H1 (cell line): ENCODE data around the gene MMP26.

Experiments
- CHD2 ChIP-seq: IDR thresholded peaks from 2 replicates; pipeline ENCODE4 v1.6.1; 2012; ENCODE audit warnings: low read length, improper control_type of control experiment
- CTCF ChIP-seq, 3 experiments: IDR thresholded peaks; 1 replicate in 2 of 3; 2 replicates in 1 of 3; pipeline versions ENCODE4 v1.5.1 to v1.6.1; 2011; ENCODE audit warnings: low read length in 3 of 3, mild to moderate bottlenecking in 3 of 3, inconsistent platforms in 2 of 3, low read depth in 1 of 3, moderate library complexity in 1 of 3; ENCODE audit not compliant: insufficient read depth in 1 of 3; ENCODE audit errors: control extremely low read depth in 1 of 3
- MAX ChIP-seq: IDR thresholded peaks from 2 replicates; pipeline ENCODE4 v1.6.1; 2012; ENCODE audit warnings: inconsistent platforms
- NRF1 ChIP-seq: IDR thresholded peaks from 2 replicates; pipeline ENCODE4 v1.6.1; 2011; ENCODE audit warnings: mild to moderate bottlenecking, low read depth, low read length, improper control_type of control experiment
- SRF ChIP-seq: IDR thresholded peaks from 2 replicates; pipeline ENCODE4 v1.6.1; 2011; ENCODE audit warnings: mild to moderate bottlenecking, low read depth, low read length, moderate library complexity
- TAF7 ChIP-seq: optimal IDR thresholded peaks from 2 replicates; pipeline ENCODE3; 2011; ENCODE audit warnings: low read depth, mild to moderate bottlenecking, inconsistent platforms, low read length, moderate library complexity, borderline replicate concordance
- TEAD4 ChIP-seq: IDR thresholded peaks from 2 replicates; pipeline ENCODE4 v1.6.1; 2012; ENCODE audit warnings: low read depth, low read length, inconsistent platforms, mixed read lengths

GRCh38 chr11:4700436-4700820, 4.2 kb upstream of the MMP26 start:
- TF ChIP-seq CHD2 (no peak), CTCF (IDR thresholded peaks at IDR 0.05; ENCODE audit: control extremely low read depth in 1 of 3, insufficient read depth in 1 of 3, low read depth in 1 of 3, low read length in 3 of 3) (no peak), NRF1 (no peak), TAF7 (no peak), MAX (no peak), SRF (no peak), TEAD4 (no peak)
